SK-N-SH treated with all-trans-retinoic acid at 6 μM for 48 hours (cell line): Measurements from ENCODE around the gene CHRM1.

ENCODE experiments used
- CSDC2 ChIP-seq: fragments of 250-450 bp; sonication (Bioruptor Pico); IDR thresholded peaks from 2 replicates; pipeline ENCODE4 v1.5.0; 2020; ENCODE audit warnings: mild to moderate bottlenecking, moderate library complexity
- CSRNP3 ChIP-seq: fragments of 250-450 bp; sonication (Bioruptor Pico); IDR thresholded peaks from 2 replicates; pipeline ENCODE4 v1.5.1; 2021; ENCODE audit warnings: mild to moderate bottlenecking, moderate library complexity
- ISL1 ChIP-seq: fragments of 250-450 bp; sonication (Bioruptor Pico); IDR thresholded peaks from 2 replicates; pipeline ENCODE4 v2.1.2; 2022; ENCODE audit warnings: mild to moderate bottlenecking, moderate library complexity
- PATZ1 ChIP-seq: fragments of 250-450 bp; sonication (Bioruptor Pico); IDR thresholded peaks from 2 replicates; pipeline ENCODE4 v1.8.0; 2020; ENCODE audit warnings: mild to moderate bottlenecking, moderate library complexity, borderline replicate concordance
- POU6F1 ChIP-seq: fragments of 250-450 bp; sonication (Bioruptor Pico); IDR thresholded peaks from 2 replicates; pipeline ENCODE4 v1.8.0; 2021; ENCODE audit warnings: low read depth, mild to moderate bottlenecking, moderate library complexity, borderline replicate concordance
- PPARA ChIP-seq: fragments of 250-450 bp; sonication (Bioruptor Pico); IDR thresholded peaks from 2 replicates; pipeline ENCODE4 v1.5.0; 2020; ENCODE audit warnings: mild to moderate bottlenecking, borderline replicate concordance
- RARB ChIP-seq: fragments of 250-450 bp; sonication (Bioruptor Pico); IDR thresholded peaks from 2 replicates; pipeline ENCODE4 v1.8.0; 2021; ENCODE audit warnings: mild to moderate bottlenecking, moderate library complexity
- SNAI2 ChIP-seq: fragments of 250-450 bp; sonication (Bioruptor Pico); IDR thresholded peaks from 2 replicates; pipeline ENCODE4 v1.5.0; 2020; ENCODE audit warnings: mild to moderate bottlenecking, moderate library complexity
- ZC3H10 ChIP-seq: fragments of 250-450 bp; sonication (Bioruptor Pico); IDR thresholded peaks from 2 replicates; pipeline ENCODE4 v1.5.1; 2021; ENCODE audit warnings: mild to moderate bottlenecking, moderate library complexity
- ZFP30 ChIP-seq: fragments of 450-650 bp; formaldehyde crosslinking; IDR thresholded peaks from 2 replicates; pipeline ENCODE4 v1.5.0; 2022; ENCODE audit warnings: mild to moderate bottlenecking, moderate library complexity

GRCh38 chr11:62882431-62882749 is 38.8 kb downstream of the CHRM1 start:
- TF ChIP-seq POU6F1 (CRISPR knock-in tag) (no peak), PATZ1 (no peak), PPARA (CRISPR knock-in tag) (no peak), ZC3H10 (CRISPR knock-in tag) (no peak), CSRNP3 (no peak), RARB (CRISPR knock-in tag) (no peak), ISL1 (CRISPR knock-in tag) (no peak), ZFP30 (CRISPR knock-in tag) (no peak), CSDC2 (CRISPR knock-in tag) (no peak), SNAI2 (CRISPR knock-in tag) (no peak)
